ENCODE measurements around the gene CACNG8.
A peak's percentile ranks its signal among the peaks of the same experiment; 100 is the strongest.

CACNG8 gene

GRCh38 chr19:53965091-53965490 lies 2.4 kb downstream of the CACNG8 start:
- no peak for DNase-seq

GRCh38 chr19:53966931-53967330 lies 4.2 kb downstream of the CACNG8 start:
- no peak for DNase-seq

- DNase-seq = no peak
These were observed 6.6 kb downstream of the CACNG8 start for GRCh38 chr19:53969366-53969765.

GRCh38 chr19:53971673-53972072 lies 8.9 kb downstream of the CACNG8 start:
- no peak for DNase-seq

GRCh38 chr19:53977429-53977990 lies 14.8 kb downstream of the CACNG8 start:
- peak; percentile 63 for DNase-seq

GRCh38 chr19:53977991-53978731 lies 15.4 kb downstream of the CACNG8 start:
- peak; percentile 48 for DNase-seq

- no peak for DNase-seq
These were observed 16.5 kb downstream of the CACNG8 start for GRCh38 chr19:53978975-53979801.

GRCh38 chr19:53980539-53981375 lies 18.0 kb downstream of the CACNG8 start:
- DNase-seq = no peak

- no peak for DNase-seq
These were observed 18.7 kb downstream of the CACNG8 start for GRCh38 chr19:53981376-53981951.

- DNase-seq = no peak
These were observed 19.3 kb downstream of the CACNG8 start for GRCh38 chr19:53982001-53982451.

- no peak for DNase-seq
These were observed 19.9 kb downstream of the CACNG8 start for GRCh38 chr19:53982611-53983010.

GRCh38 chr19:53983457-53984289 lies 20.9 kb downstream of the CACNG8 start:
- no peak for DNase-seq

GRCh38 chr19:53985863-53986262 lies 23.1 kb downstream of the CACNG8 start:
- DNase-seq = no peak

GRCh38 chr19:53988981-53989380 lies 26.2 kb downstream of the CACNG8 start:
- no peak for DNase-seq

GRCh38 chr19:53989600-53990533 lies 27.1 kb downstream of the CACNG8 start:
- no peak for DNase-seq

GRCh38 chr19:53991224-53992113 lies 28.7 kb downstream of the CACNG8 start, which contains the start of gene CACNG6:
Gene CACNG6 (plus strand): TSS chr19:53991637. CDS start chr19:53992878, 1,241 bp downstream.
- DNase-seq = no peak

- no peak for DNase-seq
These were observed 29.5 kb downstream of the CACNG8 start for GRCh38 chr19:53992211-53992610.

- no peak for DNase-seq
These were observed 30.1 kb downstream of the CACNG8 start for GRCh38 chr19:53992815-53993214.

- no peak for DNase-seq
These were observed 30.7 kb downstream of the CACNG8 start for GRCh38 chr19:53993448-53993847.

Measured in activated naive CD4-positive, alpha-beta T cell treated with anti-CD3 and anti-CD28 coated beads, Interleukin-2, amount 50 U/mL, for 16 hours (primary cell).